Loucy (cell line): Measurements from ENCODE around the gene MAP7.

ENCODE experiments used
- CTCF ChIP-seq: fragments of 200-600 bp; sonication (generic); conservative IDR thresholded peaks from 2 replicates; pipeline ENCODE4 v1.5.1; 2014; ENCODE audit warnings: mild to moderate bottlenecking, antibody characterized with exemption, low read length
- EZH2phosphoT487 ChIP-seq: fragments of 200-600 bp; IDR thresholded peaks from 2 replicates; pipeline ENCODE4 v1.6.1; 2018; ENCODE audit warnings: antibody characterized with exemption, mild to moderate bottlenecking, moderate library complexity, borderline replicate concordance

GRCh38 chr6:136315594-136315993, 234.6 kb downstream of the MAP7 start:
- TF ChIP-seq CTCF = no peak
- TF ChIP-seq EZH2phosphoT487 = no peak
